Camera-type eye (tissue), 1 donor: ENCODE results near the gene FAM98C. TPM values are rescaled to one million over a fixed set of nuclear protein-coding genes. Genes with fewer than 3 reads are reported as not detected.

Source experiments
- total RNA-seq: library from RNA; depleted of rRNA; stranded (reverse); fragments of >200 nt; gene quantifications from one replicate; pipeline ENCODE4 v1.2.3, GENCODE V29; 2014

The FAM98C gene
- total RNA-seq = 18.5 TPM

GRCh38 chr19:38402967-38403674, at the start of gene FAM98C:
TSS of gene FAM98C (plus strand) at chr19:38403093. CDS start at chr19:38403154, 61 bp downstream.

DNA sequence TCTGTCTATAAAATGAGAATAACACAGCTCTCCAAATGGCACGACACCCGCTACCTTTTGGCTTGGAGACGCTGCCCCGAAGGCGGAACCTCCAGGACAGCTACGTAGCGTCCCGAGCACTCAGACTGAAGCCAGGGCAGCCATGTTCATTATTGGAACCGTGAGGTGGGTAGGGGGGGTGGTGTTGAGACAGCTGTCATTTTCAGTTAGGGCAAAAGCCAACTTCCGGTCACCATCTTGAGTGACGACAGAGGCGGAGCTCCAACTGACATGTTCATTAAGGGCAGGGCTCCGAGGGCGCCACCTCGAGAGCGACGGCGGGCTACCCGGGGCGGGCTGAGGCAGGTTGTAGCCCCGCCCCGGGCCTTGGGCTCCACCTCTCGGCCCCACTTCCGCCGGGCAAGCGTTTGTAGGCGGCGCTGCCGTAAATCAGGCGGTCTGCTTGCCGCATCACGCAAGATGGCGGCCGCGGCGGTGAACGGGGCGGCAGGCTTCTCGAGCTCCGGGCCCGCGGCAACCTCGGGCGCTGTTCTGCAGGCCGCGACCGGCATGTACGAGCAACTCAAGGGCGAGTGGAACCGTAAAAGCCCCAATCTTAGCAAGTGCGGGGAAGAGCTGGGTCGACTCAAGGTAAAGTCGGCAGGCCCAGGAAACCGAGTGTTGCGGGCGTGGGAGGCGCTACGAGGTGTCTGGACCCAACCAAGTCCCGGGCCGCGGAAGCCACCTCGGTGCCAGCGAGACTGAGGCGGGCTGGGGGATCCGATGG, 28.4 kb upstream of the FAM98C start, which contains the start of gene PSMD8:
TSS of gene PSMD8 (plus strand) at position 240 of the 766 bp plus-strand sequence. CDS start at position 271, 31 bp downstream.

DNA sequence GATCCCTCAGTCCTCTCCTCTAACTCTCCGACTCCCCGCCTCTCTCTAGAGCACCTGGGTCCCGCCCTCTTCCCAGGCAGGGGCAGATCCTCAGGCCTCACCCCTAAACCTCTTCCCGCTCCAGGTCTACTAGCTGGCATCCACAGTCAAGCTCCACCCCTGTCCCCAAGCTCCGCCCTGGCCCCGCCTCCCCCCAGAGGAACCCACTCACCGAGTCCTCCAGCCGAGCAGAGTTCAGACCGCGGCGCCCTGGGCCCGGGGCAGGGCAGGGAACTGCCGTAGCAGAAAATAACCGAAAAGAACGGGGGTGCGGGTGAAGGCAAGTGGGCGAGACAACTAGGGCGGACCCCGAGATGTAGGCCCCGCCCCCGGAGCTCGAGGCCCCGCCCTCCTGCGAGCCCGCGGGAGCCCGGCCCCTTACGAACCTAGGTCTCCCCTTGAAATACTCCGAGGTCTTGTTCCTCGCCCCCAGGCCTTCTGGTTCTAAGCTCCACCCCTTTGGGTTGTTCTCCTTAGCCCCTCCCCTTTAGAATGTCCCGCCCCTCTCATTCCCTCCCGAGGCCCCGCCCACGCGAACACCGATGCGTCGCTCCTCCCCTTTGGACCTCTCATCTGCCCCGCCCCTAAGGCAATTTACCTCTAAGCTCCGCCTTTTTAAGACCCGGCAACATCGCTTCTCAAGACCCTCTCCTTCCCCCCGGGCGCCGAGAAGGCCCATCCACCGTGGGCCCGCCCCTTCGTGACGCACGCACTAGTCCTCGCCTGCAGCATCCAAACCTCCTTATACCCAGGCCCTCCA, 15.1 kb upstream of the FAM98C start, which contains the start of gene GGN:
TSS of gene GGN (minus strand) at position 485 of the 799 bp plus-strand sequence. CDS start 773 bp downstream, outside the sequence.

DNA sequence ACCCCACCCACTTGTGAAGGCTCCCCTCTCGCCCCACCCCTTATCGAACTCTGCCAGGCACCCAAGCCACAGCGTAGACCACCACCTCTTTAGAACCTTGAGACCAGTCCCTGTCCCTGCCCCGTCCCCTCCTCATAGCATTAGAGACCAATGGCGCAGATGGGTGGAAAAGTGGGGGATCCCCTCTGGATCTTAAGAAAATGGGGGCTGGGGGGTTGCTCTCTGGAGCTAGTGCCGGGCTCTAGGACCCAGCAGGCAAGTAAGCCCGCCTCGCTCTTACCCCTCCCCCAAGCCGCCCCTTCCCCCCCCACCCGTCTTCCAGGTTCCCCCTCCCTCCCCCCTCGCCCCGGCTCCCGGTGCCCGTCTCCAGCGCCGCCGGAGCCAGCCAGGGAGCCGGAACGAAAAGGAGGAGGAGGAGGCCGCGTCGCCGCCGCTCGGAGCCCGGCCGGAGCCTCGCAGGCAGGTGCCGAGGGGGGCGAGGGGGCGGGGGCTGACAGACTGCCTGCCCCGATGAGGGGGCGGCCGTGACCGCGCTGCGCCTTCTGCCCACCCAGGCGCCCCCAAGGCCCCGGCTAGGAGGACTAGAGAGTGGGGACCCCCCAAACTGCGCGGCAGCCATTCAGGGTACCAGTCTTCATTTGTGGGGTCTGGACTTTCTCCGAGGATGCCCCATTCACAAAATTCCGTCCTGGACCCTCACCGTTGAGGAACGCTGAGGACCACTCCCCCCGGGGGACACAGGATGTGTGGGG, 14.4 kb upstream of the FAM98C start, which contains the start of gene SPRED3:
TSS of gene SPRED3 (plus strand) at position 349 of the 752 bp plus-strand sequence. CDS start 1,606 bp downstream, outside the sequence.

GRCh38 chr19:38425810-38426466, 23.0 kb downstream of the FAM98C start, which contains the start of gene RASGRP4:
TSS of gene RASGRP4 (minus strand) at chr19:38426219. CDS start at chr19:38426091, 128 bp downstream.

GRCh38 chr19:38433268-38433733, 30.4 kb downstream of the FAM98C start, which contains the start of gene RYR1:
TSS of gene RYR1 (plus strand) at chr19:38433691. CDS start at chr19:38433830, 139 bp downstream.

Other genes starting within 250 kb of the FAM98C start
- gene DPF1, start 178.9 kb upstream of the FAM98C start, total RNA-seq = 7.5 TPM
- gene PPP1R14A, start 146.7 kb upstream of the FAM98C start, total RNA-seq = 4.7 TPM
- gene SPINT2, start 138.5 kb upstream of the FAM98C start, total RNA-seq = 64.4 TPM
- gene C19orf33, start 98.8 kb upstream of the FAM98C start, total RNA-seq = 9.2 TPM
- 24.0 TPM for gene YIF1B, start 87.1 kb upstream of the FAM98C start, total RNA-seq
- 2.4 TPM for gene KCNK6, start 83.2 kb upstream of the FAM98C start, total RNA-seq
- 3.4 TPM for gene CATSPERG, start 67.3 kb upstream of the FAM98C start, total RNA-seq
- gene PSMD8, start 28.5 kb upstream of the FAM98C start, total RNA-seq = 116 TPM
- gene GGN, start 15.1 kb upstream of the FAM98C start, total RNA-seq = 0.16 TPM
- gene SPRED3, start 14.4 kb upstream of the FAM98C start, total RNA-seq = 0.38 TPM
- gene RASGRP4, start 23.1 kb downstream of the FAM98C start, total RNA-seq = 0.93 TPM
- gene RYR1, start 30.6 kb downstream of the FAM98C start, total RNA-seq = 20.4 TPM
- gene MAP4K1, start 214.9 kb downstream of the FAM98C start, total RNA-seq = 6.2 TPM
- 330 TPM for gene EIF3K, start 216.1 kb downstream of the FAM98C start, total RNA-seq
- 293 TPM for gene ACTN4, start 244.6 kb downstream of the FAM98C start, total RNA-seq